ENCODE results near the gene CARMIL1.

CARMIL1 gene

GRCh38 chr6:25478973-25479372, 199.8 kb downstream of the CARMIL1 start:
- H3K4me3 ChIP-seq (ENCODE audit: low read depth, low read length): no peak overlapping the region
- no peak for TF ChIP-seq CTCF (IDR thresholded peaks at IDR 0.05; ENCODE audit: low read depth, low read length)

GRCh38 chr6:25481267-25481666, 202.1 kb downstream of the CARMIL1 start:
- TF ChIP-seq CTCF (IDR thresholded peaks at IDR 0.05; ENCODE audit: low read depth, low read length): no peak
- H3K4me3 ChIP-seq (ENCODE audit: low read depth, low read length): no peak overlapping the region

GRCh38 chr6:25482996-25483395, 203.8 kb downstream of the CARMIL1 start:
- TF ChIP-seq CTCF (IDR thresholded peaks at IDR 0.05; ENCODE audit: low read depth, low read length): no peak
- no peak overlapping the region for H3K4me3 ChIP-seq (ENCODE audit: low read depth, low read length)

- no peak overlapping the region for H3K4me3 ChIP-seq (ENCODE audit: low read depth, low read length)
- TF ChIP-seq CTCF (IDR thresholded peaks at IDR 0.05; ENCODE audit: low read depth, low read length): no peak
Observed at GRCh38 chr6:25483943-25484342, 204.8 kb downstream of the CARMIL1 start.

- H3K4me3 ChIP-seq (ENCODE audit: low read depth, low read length): no peak overlapping the region
- no peak for TF ChIP-seq CTCF (IDR thresholded peaks at IDR 0.05; ENCODE audit: low read depth, low read length)
Observed at GRCh38 chr6:25484900-25485299, 205.7 kb downstream of the CARMIL1 start.

GRCh38 chr6:25485821-25486534, 206.8 kb downstream of the CARMIL1 start:
- no peak for TF ChIP-seq CTCF (IDR thresholded peaks at IDR 0.05; ENCODE audit: low read depth, low read length)
- H3K4me3 ChIP-seq (ENCODE audit: low read depth, low read length): no peak overlapping the region

GRCh38 chr6:25486550-25486949, 207.4 kb downstream of the CARMIL1 start:
- no peak overlapping the region for H3K4me3 ChIP-seq (ENCODE audit: low read depth, low read length)
- TF ChIP-seq CTCF (IDR thresholded peaks at IDR 0.05; ENCODE audit: low read depth, low read length): no peak

Measured in WI38 (cell line).